OCI-LY1 (cell line): ENCODE data around the gene CDRT4.

Experiments used
- EZH2 ChIP-seq: fragments of 200-600 bp; sonication (generic), shearing (Covaris generic); IDR thresholded peaks from 2 replicates; pipeline ENCODE4 v1.8.0; 2017; ENCODE audit warnings: borderline replicate concordance, mixed run types, mild to moderate bottlenecking, antibody characterized with exemption, low read length, moderate library complexity, mixed read lengths
- TF ChIP-seq, protein P1 (sequence below): fragments of 200-600 bp; sonication (generic), shearing (Covaris generic); IDR thresholded peaks from 2 replicates; pipeline ENCODE4 v1.5.1; 2017; ENCODE audit warnings: mild to moderate bottlenecking, antibody characterized with exemption, low read length, moderate library complexity, mixed read lengths

DNA sequence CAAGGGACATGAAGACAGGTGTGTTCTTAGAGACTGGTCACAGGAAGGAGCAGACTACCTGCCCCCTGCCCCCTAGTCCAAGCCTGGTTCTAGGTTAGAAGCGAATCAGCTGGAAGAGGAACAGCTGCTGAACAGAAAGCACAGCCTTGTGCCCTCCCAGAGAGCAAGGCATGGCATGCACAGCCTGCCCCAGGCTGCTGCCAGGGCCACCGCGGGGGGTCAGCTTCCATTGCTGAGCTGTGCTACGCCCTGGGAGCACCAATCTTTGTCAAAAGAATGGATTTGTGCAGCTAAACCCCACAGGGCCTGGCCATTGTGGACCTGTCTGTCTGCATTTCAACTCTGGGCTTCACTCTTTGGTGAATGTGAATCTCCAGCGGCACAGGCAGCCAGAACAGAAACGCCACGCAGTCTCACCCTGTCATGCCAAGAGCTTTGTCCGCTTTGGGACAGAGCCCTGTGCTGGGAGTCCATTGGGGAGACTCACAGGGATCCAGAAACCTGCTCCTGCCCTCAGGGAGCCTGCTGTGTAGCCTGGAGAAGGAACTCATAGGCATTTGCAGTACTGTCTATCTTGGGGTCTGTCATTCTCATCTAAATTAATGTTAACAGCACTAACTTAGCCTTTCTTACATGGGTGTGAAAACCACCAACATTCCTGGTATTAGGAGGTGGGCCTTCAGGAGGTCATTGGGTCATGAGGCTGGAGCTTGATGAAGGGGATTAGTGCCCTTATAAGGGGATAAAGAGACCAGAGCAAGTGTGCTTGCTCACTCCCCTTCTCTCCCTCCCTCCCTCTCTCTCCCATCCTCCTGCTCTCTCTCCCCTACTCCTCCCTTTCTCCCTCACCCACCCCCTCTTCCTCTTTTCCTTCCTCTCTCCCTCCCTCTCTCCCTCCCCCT, 25.6 kb upstream of the CDRT4 start:
- TF ChIP-seq, protein P1, sequence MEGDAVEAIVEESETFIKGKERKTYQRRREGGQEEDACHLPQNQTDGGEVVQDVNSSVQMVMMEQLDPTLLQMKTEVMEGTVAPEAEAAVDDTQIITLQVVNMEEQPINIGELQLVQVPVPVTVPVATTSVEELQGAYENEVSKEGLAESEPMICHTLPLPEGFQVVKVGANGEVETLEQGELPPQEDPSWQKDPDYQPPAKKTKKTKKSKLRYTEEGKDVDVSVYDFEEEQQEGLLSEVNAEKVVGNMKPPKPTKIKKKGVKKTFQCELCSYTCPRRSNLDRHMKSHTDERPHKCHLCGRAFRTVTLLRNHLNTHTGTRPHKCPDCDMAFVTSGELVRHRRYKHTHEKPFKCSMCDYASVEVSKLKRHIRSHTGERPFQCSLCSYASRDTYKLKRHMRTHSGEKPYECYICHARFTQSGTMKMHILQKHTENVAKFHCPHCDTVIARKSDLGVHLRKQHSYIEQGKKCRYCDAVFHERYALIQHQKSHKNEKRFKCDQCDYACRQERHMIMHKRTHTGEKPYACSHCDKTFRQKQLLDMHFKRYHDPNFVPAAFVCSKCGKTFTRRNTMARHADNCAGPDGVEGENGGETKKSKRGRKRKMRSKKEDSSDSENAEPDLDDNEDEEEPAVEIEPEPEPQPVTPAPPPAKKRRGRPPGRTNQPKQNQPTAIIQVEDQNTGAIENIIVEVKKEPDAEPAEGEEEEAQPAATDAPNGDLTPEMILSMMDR: no peak
- no peak for TF ChIP-seq EZH2
